ENCODE measurements around the gene ST3GAL6. TPM values are rescaled to one million over a fixed set of nuclear protein-coding genes. Genes with fewer than 3 reads are reported as not detected.

ST3GAL6 gene
- polyA plus RNA-seq, 3 donors: 21.0 to 49.5 (median 22.8) TPM

- intact Hi-C loops (cut with micrococcal nuclease): loop anchor here (5.0 to 10.0 kb wide), 3 partner anchors 37 to 175 kb away; partner anchors contain the start of gene CPOX (in 1 of the 2)
- Histone ChIP-seq H3K27me3 (ENCODE audit: control insufficient read depth in 2 of 2, insufficient read depth in 2 of 2, low read length in 2 of 2) (no peaks in the 10 kb centered on the region), H3K27ac (ENCODE audit: low read depth in 1 of 2, low read length in 2 of 2) (peak overlapping the region in 1 of 2 donors; percentile 66), H3K4me3 (replicated peaks in 1 of 3; ENCODE audit: low read depth in 2 of 3, low read length in 3 of 3) (no peak overlapping the region), H3K4me2 (replicated peaks; ENCODE audit: extremely low read depth, low read length, poor library complexity, severe bottlenecking) (no peak overlapping the region), H3K9me3 (replicated peaks in 1 of 2; ENCODE audit: control insufficient read depth in 1 of 2, insufficient read depth in 1 of 2, low read length in 2 of 2) (no peaks in the 10 kb centered on the region), H4K20me1 (ENCODE audit: insufficient read depth, low read length) (peaks cover 100% of the 10 kb centered on the region), H3K79me2 (ENCODE audit: insufficient read depth, low read length) (peaks cover 99% of the 10 kb centered on the region), H3K36me3 (replicated peaks in 1 of 2; ENCODE audit: control insufficient read depth in 1 of 2, insufficient read depth in 2 of 2, low read length in 2 of 2) (peaks cover 46 to 60% of the 10 kb centered on the region in 2 donors), H3K9ac (ENCODE audit: insufficient read depth, low read length, poor library complexity, severe bottlenecking) (no peak overlapping the region), H3K4me1 (ENCODE audit: control insufficient read depth in 1 of 2, insufficient read depth in 2 of 2, low read length in 2 of 2) (peaks cover 55 to 64% of the 10 kb centered on the region in 2 donors), H2AFZ (ENCODE audit: insufficient read depth, low read depth, low read length, poor library complexity, severe bottlenecking) (no peak overlapping the region)
- no peaks in the 10 kb centered on the region for H3K27me3 Mint-ChIP-seq (ENCODE audit: low read depth in 3 of 3)
- no peak overlapping the region for H3K4me3 Mint-ChIP-seq
- H3K36me3 Mint-ChIP-seq: peaks cover 49 to 55% of the 10 kb centered on the region in 2 donors
- DNase-seq: peak; percentile 28 to 67 (median 56)
- peak overlapping the region; percentile 33 to 88 (median 61) for H3K27ac Mint-ChIP-seq
- peaks cover 61% of the 10 kb centered on the region for H3K4me1 Mint-ChIP-seq
- TF ChIP-seq CTCF (IDR thresholded peaks at IDR 0.05): no peak
- no peaks in the 10 kb centered on the region for H3K9me3 Mint-ChIP-seq
Observed at GRCh38 chr3:98769448-98769847, 6.3 kb downstream of the ST3GAL6 start.

- Histone ChIP-seq H4K20me1 (ENCODE audit: insufficient read depth, low read length) (peaks cover 99% of the 10 kb centered on the region), H3K4me2 (replicated peaks; ENCODE audit: extremely low read depth, low read length, poor library complexity, severe bottlenecking) (no peak overlapping the region), H3K4me3 (replicated peaks in 1 of 3; ENCODE audit: low read depth in 2 of 3, low read length in 3 of 3) (no peak overlapping the region), H3K9ac (ENCODE audit: insufficient read depth, low read length, poor library complexity, severe bottlenecking) (no peak overlapping the region), H3K9me3 (replicated peaks in 1 of 2; ENCODE audit: control insufficient read depth in 1 of 2, insufficient read depth in 1 of 2, low read length in 2 of 2) (no peaks in the 10 kb centered on the region), H3K36me3 (replicated peaks in 1 of 2; ENCODE audit: control insufficient read depth in 1 of 2, insufficient read depth in 2 of 2, low read length in 2 of 2) (peaks cover 54 to 70% of the 10 kb centered on the region in 2 donors), H3K27me3 (ENCODE audit: control insufficient read depth in 2 of 2, insufficient read depth in 2 of 2, low read length in 2 of 2) (no peaks in the 10 kb centered on the region), H3K79me2 (ENCODE audit: insufficient read depth, low read length) (peaks cover 99% of the 10 kb centered on the region), H2AFZ (ENCODE audit: insufficient read depth, low read depth, low read length, poor library complexity, severe bottlenecking) (no peak overlapping the region), H3K4me1 (ENCODE audit: control insufficient read depth in 1 of 2, insufficient read depth in 2 of 2, low read length in 2 of 2) (peaks cover 45 to 54% of the 10 kb centered on the region in 2 donors), H3K27ac (ENCODE audit: low read depth in 1 of 2, low read length in 2 of 2) (peak overlapping the region; percentile 39 to 66)
- peaks cover 51% of the 10 kb centered on the region for H3K4me1 Mint-ChIP-seq
- H3K4me3 Mint-ChIP-seq: peak overlapping the region in 1 of 2 donors; percentile 11
- peak in 1 of 3 donors; percentile 11 for DNase-seq
- peak overlapping the region; percentile 62 to 88 (median 85) for H3K27ac Mint-ChIP-seq
- peaks cover 59 to 65% of the 10 kb centered on the region in 2 donors for H3K36me3 Mint-ChIP-seq
- no peak for TF ChIP-seq CTCF (IDR thresholded peaks at IDR 0.05)
- intact Hi-C loops (cut with micrococcal nuclease): no loop called here
- WGBS (ENCODE audit: insufficient coverage): 73% methylated on average over 6 of the region's 8 CpGs
- H3K9me3 Mint-ChIP-seq: no peaks in the 10 kb centered on the region
- no peaks in the 10 kb centered on the region for H3K27me3 Mint-ChIP-seq (ENCODE audit: low read depth in 3 of 3)
Observed at GRCh38 chr3:98770261-98771039, 7.3 kb downstream of the ST3GAL6 start.
